ENCODE measurements around the gene TMEM236. TPM values are rescaled to one million over a fixed set of nuclear protein-coding genes. Genes with fewer than 3 reads are reported as not detected.
A peak's percentile ranks its signal among the peaks of the same experiment; 100 is the strongest.

TMEM236 gene
- total and polyA plus RNA-seq, 5 donors from 2014 or later = 0.10 to 0.15 (median 0.13) TPM; not detected in 2

DNA sequence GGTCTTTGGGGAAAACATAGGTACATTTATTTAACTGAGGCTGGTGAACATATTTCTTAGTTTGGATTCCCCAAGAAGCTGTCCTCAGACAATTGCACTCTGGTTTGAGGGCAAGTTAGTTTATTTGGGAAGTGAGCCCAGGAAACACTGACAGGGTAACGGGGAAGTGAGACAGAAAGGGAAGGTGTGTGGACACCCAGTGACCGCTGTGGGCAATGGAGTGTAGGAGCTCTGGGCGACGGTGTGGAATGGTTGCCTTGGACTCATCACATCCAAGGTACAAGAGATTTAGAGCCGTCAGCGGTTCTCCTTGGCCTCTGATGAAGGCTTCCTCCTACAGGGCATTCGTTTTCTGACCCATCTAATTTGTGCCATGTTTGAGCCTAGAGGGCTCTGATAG, 64.2 kb downstream of the TMEM236 start:
- Mint-ChIP-seq H3K36me3 (no peaks in the 10 kb centered on the region), H3K4me3 (no peak overlapping the region), H3K27ac (no peak overlapping the region), H3K27me3 (peaks cover 14% of the 10 kb centered on the region), H3K4me1 (peaks cover 0 to 20% (median 6%) of the 10 kb centered on the region in 4 donors), H3K9me3 (peaks cover 0 to 7% (median 0%) of the 10 kb centered on the region in 7 donors)
- Histone ChIP-seq H3K27me3 (ENCODE audit: control insufficient read depth, insufficient read depth, low read length) (peaks cover 10% of the 10 kb centered on the region), H3K27ac (ENCODE audit: insufficient read depth, low read length, poor library complexity, severe bottlenecking) (no peak overlapping the region), H3K4me3 (ENCODE audit: low read depth, low read length) (no peak overlapping the region), H3K9me3 (ENCODE audit: control insufficient read depth in 2 of 2, low read length in 2 of 2) (no peaks in the 10 kb centered on the region), H3K36me3 (ENCODE audit: control insufficient read depth, insufficient read depth, low read length) (no peaks in the 10 kb centered on the region), H3K4me1 (ENCODE audit: control insufficient read depth, insufficient read depth, low read length, poor library complexity, severe bottlenecking) (no peaks in the 10 kb centered on the region)
- DNase-seq (no peak), ATAC-seq (ENCODE audit: low read depth in 2 of 2) (no peak)

- peaks cover 6% of the 10 kb centered on the region for H3K27me3 ChIP-seq (ENCODE audit: control insufficient read depth, insufficient read depth, low read length)
- no peak for ATAC-seq (ENCODE audit: low read depth in 2 of 2)
- Mint-ChIP-seq H3K27me3 (peaks cover 14% of the 10 kb centered on the region), H3K4me3 (peak overlapping the region in 1 of 4 donors; percentile 11), H3K4me1 (peaks cover 0 to 20% (median 6%) of the 10 kb centered on the region in 4 donors), H3K27ac (peak overlapping the region in 1 of 3 donors; percentile 16), H3K36me3 (no peaks in the 10 kb centered on the region), H3K9me3 (peaks cover 0 to 7% (median 0%) of the 10 kb centered on the region in 7 donors)
- no peaks in the 10 kb centered on the region for H3K9me3 ChIP-seq (ENCODE audit: control insufficient read depth in 2 of 2, low read length in 2 of 2)
- no peak for DNase-seq
- H3K4me1 ChIP-seq (ENCODE audit: control insufficient read depth, insufficient read depth, low read length, poor library complexity, severe bottlenecking) = no peaks in the 10 kb centered on the region
- no peaks in the 10 kb centered on the region for H3K36me3 ChIP-seq (ENCODE audit: control insufficient read depth, insufficient read depth, low read length)
- no peak overlapping the region for H3K27ac ChIP-seq (ENCODE audit: insufficient read depth, low read length, poor library complexity, severe bottlenecking)
- H3K4me3 ChIP-seq (ENCODE audit: low read depth, low read length) = no peak overlapping the region
These were observed 65.3 kb downstream of the TMEM236 start for GRCh38 chr10:17817316-17817715.

GRCh38 chr10:17817790-17818189, 65.8 kb downstream of the TMEM236 start:
- Mint-ChIP-seq H3K4me1 (peaks cover 0 to 23% (median 6%) of the 10 kb centered on the region in 4 donors), H3K27me3 (peaks cover 17% of the 10 kb centered on the region), H3K4me3 (no peak overlapping the region), H3K27ac (no peak overlapping the region), H3K9me3 (peaks cover 0 to 7% (median 0%) of the 10 kb centered on the region in 7 donors), H3K36me3 (no peaks in the 10 kb centered on the region)
- DNase-seq (no peak), ATAC-seq (ENCODE audit: low read depth in 2 of 2) (no peak)
- Histone ChIP-seq H3K27ac (ENCODE audit: insufficient read depth, low read length, poor library complexity, severe bottlenecking) (no peak overlapping the region), H3K9me3 (ENCODE audit: control insufficient read depth in 2 of 2, low read length in 2 of 2) (no peaks in the 10 kb centered on the region), H3K4me1 (ENCODE audit: control insufficient read depth, insufficient read depth, low read length, poor library complexity, severe bottlenecking) (no peaks in the 10 kb centered on the region), H3K27me3 (ENCODE audit: control insufficient read depth, insufficient read depth, low read length) (peaks cover 4% of the 10 kb centered on the region), H3K36me3 (ENCODE audit: control insufficient read depth, insufficient read depth, low read length) (no peaks in the 10 kb centered on the region), H3K4me3 (ENCODE audit: low read depth, low read length) (no peak overlapping the region)

- Mint-ChIP-seq H3K9me3 (peaks cover 0 to 7% (median 0%) of the 10 kb centered on the region in 7 donors), H3K4me1 (peaks cover 0 to 23% (median 6%) of the 10 kb centered on the region in 4 donors), H3K4me3 (peak overlapping the region in 1 of 4 donors; percentile 7), H3K27me3 (peaks cover 23% of the 10 kb centered on the region), H3K27ac (no peak overlapping the region), H3K36me3 (no peaks in the 10 kb centered on the region)
- peaks cover 4% of the 10 kb centered on the region for H3K27me3 ChIP-seq (ENCODE audit: control insufficient read depth, insufficient read depth, low read length)
- no peak for DNase-seq
- no peak overlapping the region for H3K27ac ChIP-seq (ENCODE audit: insufficient read depth, low read length, poor library complexity, severe bottlenecking)
- ATAC-seq (ENCODE audit: low read depth in 2 of 2) = no peak
- H3K36me3 ChIP-seq (ENCODE audit: control insufficient read depth, insufficient read depth, low read length) = no peaks in the 10 kb centered on the region
- no peaks in the 10 kb centered on the region for H3K4me1 ChIP-seq (ENCODE audit: control insufficient read depth, insufficient read depth, low read length, poor library complexity, severe bottlenecking)
- no peak overlapping the region for H3K4me3 ChIP-seq (ENCODE audit: low read depth, low read length)
- H3K9me3 ChIP-seq (ENCODE audit: control insufficient read depth in 2 of 2, low read length in 2 of 2) = no peaks in the 10 kb centered on the region
These were observed 67.8 kb downstream of the TMEM236 start for GRCh38 chr10:17819836-17820235.

DNA sequence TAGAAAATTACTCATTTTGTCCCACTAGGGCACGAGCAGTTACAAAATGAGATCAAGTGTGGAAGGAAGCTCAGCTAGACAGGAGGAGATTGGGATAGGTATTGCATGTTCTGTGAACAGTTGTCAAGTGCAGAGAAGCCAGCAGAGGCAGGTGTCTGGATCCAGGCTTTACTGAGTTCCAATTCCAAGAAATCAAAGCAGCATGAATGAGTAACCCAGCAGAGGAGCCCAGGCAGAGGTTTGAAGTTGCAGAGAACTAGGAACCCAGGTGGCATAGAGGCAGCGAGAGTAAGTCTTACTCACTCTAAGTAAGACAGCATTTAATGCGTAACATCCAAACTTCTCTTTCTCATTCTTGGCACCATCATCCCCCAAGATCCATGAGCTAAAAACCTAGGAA, 68.9 kb downstream of the TMEM236 start:
- no peaks in the 10 kb centered on the region for H3K36me3 ChIP-seq (ENCODE audit: control insufficient read depth, insufficient read depth, low read length)
- H3K9me3 Mint-ChIP-seq = peaks cover 0 to 7% (median 0%) of the 10 kb centered on the region in 7 donors
- H3K27ac ChIP-seq (ENCODE audit: insufficient read depth, low read length, poor library complexity, severe bottlenecking) = no peak overlapping the region
- H3K4me3 ChIP-seq (ENCODE audit: low read depth, low read length) = no peak overlapping the region
- H3K4me3 Mint-ChIP-seq = no peak overlapping the region
- DNase-seq = no peak
- H3K4me1 Mint-ChIP-seq = peaks cover 0 to 23% (median 6%) of the 10 kb centered on the region in 4 donors
- peaks cover 17% of the 10 kb centered on the region for H3K27me3 Mint-ChIP-seq
- H3K9me3 ChIP-seq (ENCODE audit: control insufficient read depth in 2 of 2, low read length in 2 of 2) = no peaks in the 10 kb centered on the region
- H3K36me3 Mint-ChIP-seq = no peaks in the 10 kb centered on the region
- peak overlapping the region in 1 of 3 donors; percentile 38 for H3K27ac Mint-ChIP-seq
- no peak for ATAC-seq (ENCODE audit: low read depth in 2 of 2)
- H3K27me3 ChIP-seq (ENCODE audit: control insufficient read depth, insufficient read depth, low read length) = peaks cover 4% of the 10 kb centered on the region
- no peaks in the 10 kb centered on the region for H3K4me1 ChIP-seq (ENCODE audit: control insufficient read depth, insufficient read depth, low read length, poor library complexity, severe bottlenecking)

- DNase-seq = no peak
These were observed 69.9 kb downstream of the TMEM236 start for GRCh38 chr10:17821893-17822292.

GRCh38 chr10:17831341-17831740, 79.3 kb downstream of the TMEM236 start:
- Histone ChIP-seq H3K36me3 (ENCODE audit: control insufficient read depth, insufficient read depth, low read length) (no peaks in the 10 kb centered on the region), H3K4me3 (ENCODE audit: low read depth, low read length) (no peak overlapping the region), H3K4me1 (ENCODE audit: control insufficient read depth, insufficient read depth, low read length, poor library complexity, severe bottlenecking) (no peaks in the 10 kb centered on the region), H3K9me3 (ENCODE audit: control insufficient read depth in 2 of 2, low read length in 2 of 2) (no peaks in the 10 kb centered on the region), H3K27ac (ENCODE audit: insufficient read depth, low read length, poor library complexity, severe bottlenecking) (no peak overlapping the region), H3K27me3 (ENCODE audit: control insufficient read depth, insufficient read depth, low read length) (peaks cover 2% of the 10 kb centered on the region)
- no peaks in the 10 kb centered on the region for H3K4me1 Mint-ChIP-seq
- H3K27me3 Mint-ChIP-seq = peaks cover 13% of the 10 kb centered on the region
- H3K9me3 Mint-ChIP-seq = peaks cover 0 to 1% (median 0%) of the 10 kb centered on the region in 7 donors
- no peaks in the 10 kb centered on the region for H3K36me3 Mint-ChIP-seq
- no peak overlapping the region for H3K27ac Mint-ChIP-seq
- no peak overlapping the region for H3K4me3 Mint-ChIP-seq
- no peak for DNase-seq
- ATAC-seq (ENCODE audit: low read depth in 2 of 2) = no peak

More at GRCh38 chr10:17821893-17822292, 69.9 kb downstream of the TMEM236 start:
- H3K27ac Mint-ChIP-seq = no peak overlapping the region
- peaks cover 0 to 23% (median 6%) of the 10 kb centered on the region in 4 donors for H3K4me1 Mint-ChIP-seq
- peaks cover 0 to 7% (median 0%) of the 10 kb centered on the region in 7 donors for H3K9me3 Mint-ChIP-seq
- Histone ChIP-seq H3K27me3 (ENCODE audit: control insufficient read depth, insufficient read depth, low read length) (peaks cover 4% of the 10 kb centered on the region), H3K36me3 (ENCODE audit: control insufficient read depth, insufficient read depth, low read length) (no peaks in the 10 kb centered on the region), H3K27ac (ENCODE audit: insufficient read depth, low read length, poor library complexity, severe bottlenecking) (no peak overlapping the region), H3K9me3 (ENCODE audit: control insufficient read depth in 2 of 2, low read length in 2 of 2) (no peaks in the 10 kb centered on the region), H3K4me3 (ENCODE audit: low read depth, low read length) (no peak overlapping the region), H3K4me1 (ENCODE audit: control insufficient read depth, insufficient read depth, low read length, poor library complexity, severe bottlenecking) (no peaks in the 10 kb centered on the region)
- no peak for ATAC-seq (ENCODE audit: low read depth in 2 of 2)
- H3K4me3 Mint-ChIP-seq = no peak overlapping the region
- H3K36me3 Mint-ChIP-seq = no peaks in the 10 kb centered on the region
- H3K27me3 Mint-ChIP-seq = peaks cover 22% of the 10 kb centered on the region

- no peak overlapping the region for H3K27ac Mint-ChIP-seq
- H3K9me3 ChIP-seq (ENCODE audit: control insufficient read depth in 2 of 2, low read length in 2 of 2) = no peaks in the 10 kb centered on the region
- no peaks in the 10 kb centered on the region for H3K4me1 Mint-ChIP-seq
- H3K27me3 Mint-ChIP-seq = peaks cover 11% of the 10 kb centered on the region
- no peak overlapping the region for H3K27ac ChIP-seq (ENCODE audit: insufficient read depth, low read length, poor library complexity, severe bottlenecking)
- peaks cover 2% of the 10 kb centered on the region for H3K27me3 ChIP-seq (ENCODE audit: control insufficient read depth, insufficient read depth, low read length)
- no peak for ATAC-seq (ENCODE audit: low read depth in 2 of 2)
- H3K4me3 Mint-ChIP-seq = no peak overlapping the region
- H3K36me3 ChIP-seq (ENCODE audit: control insufficient read depth, insufficient read depth, low read length) = no peaks in the 10 kb centered on the region
- no peaks in the 10 kb centered on the region for H3K36me3 Mint-ChIP-seq
- H3K9me3 Mint-ChIP-seq = peaks cover 0 to 1% (median 0%) of the 10 kb centered on the region in 7 donors
- no peak overlapping the region for H3K4me3 ChIP-seq (ENCODE audit: low read depth, low read length)
- DNase-seq = no peak
- no peaks in the 10 kb centered on the region for H3K4me1 ChIP-seq (ENCODE audit: control insufficient read depth, insufficient read depth, low read length, poor library complexity, severe bottlenecking)
These were observed 79.9 kb downstream of the TMEM236 start for GRCh38 chr10:17831896-17832295.

All from CD4-positive, CD25-positive, alpha-beta regulatory T cell (primary cell).